Measurements from ENCODE around the gene PIGA.

The PIGA gene

DNA sequence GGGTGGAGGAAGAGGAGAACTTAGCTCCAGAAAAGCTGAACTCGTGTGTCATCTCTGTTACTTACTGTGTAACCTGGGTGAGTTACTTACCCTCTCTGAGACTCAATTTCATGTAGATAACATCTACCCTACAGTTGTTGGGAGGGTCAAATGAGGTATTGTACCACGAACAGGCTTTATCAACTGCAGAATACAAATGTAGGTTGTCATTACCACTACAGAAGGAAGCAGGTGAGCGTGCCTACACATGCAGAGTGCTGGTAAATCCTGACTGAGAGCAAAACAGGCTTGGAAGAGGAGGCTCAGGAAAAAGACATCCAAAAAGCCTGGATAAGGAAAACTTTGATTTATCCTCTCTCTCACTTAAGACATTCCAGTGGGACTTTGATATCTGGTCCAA is 7.2 kb downstream of the PIGA start:
- DNase-seq (ENCODE audit: extremely low spot score), result no peak
- no peak for TF ChIP-seq ELF4 (IDR thresholded peaks at IDR 0.05)
- no peak for TF ChIP-seq LEF1 (IDR thresholded peaks at IDR 0.05; ENCODE audit: borderline replicate concordance)
- no peak for TF ChIP-seq FOXM1 (IDR thresholded peaks at IDR 0.05; ENCODE audit: borderline replicate concordance)
- TF ChIP-seq NFRKB (IDR thresholded peaks at IDR 0.05), result no peak
- ChIA-PET POLR2A (no interaction called here), CTCF (no interaction called here)

DNA sequence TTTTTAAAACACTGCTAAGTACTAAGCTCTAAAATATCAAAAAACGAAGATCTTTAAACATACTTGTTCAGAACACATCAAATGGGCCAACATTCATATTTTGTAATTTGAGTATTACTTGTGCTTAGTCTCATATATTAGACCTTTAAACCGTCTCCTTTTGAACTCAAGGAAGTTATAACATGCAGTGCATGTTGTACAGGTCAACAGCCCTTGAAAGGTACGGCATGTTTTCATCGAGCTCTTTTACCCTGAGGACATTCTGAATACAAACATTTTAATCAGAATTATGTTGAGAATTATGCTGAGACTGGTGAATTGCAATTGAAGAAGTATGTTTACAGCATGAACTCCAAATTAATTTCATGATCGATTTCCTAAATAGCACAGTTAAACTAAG is 12.9 kb downstream of the PIGA start:
- ChIA-PET CTCF (interaction anchor here (0.7 kb wide), 1 partner anchor 842 kb away, joined by 5 read pairs; no protein-coding TSS in a partner anchor), POLR2A (interaction anchor here (1.2 kb wide), 1 partner anchor 9 kb away, joined by 3 read pairs; no protein-coding TSS in a partner anchor)
- TF ChIP-seq, protein P1, sequence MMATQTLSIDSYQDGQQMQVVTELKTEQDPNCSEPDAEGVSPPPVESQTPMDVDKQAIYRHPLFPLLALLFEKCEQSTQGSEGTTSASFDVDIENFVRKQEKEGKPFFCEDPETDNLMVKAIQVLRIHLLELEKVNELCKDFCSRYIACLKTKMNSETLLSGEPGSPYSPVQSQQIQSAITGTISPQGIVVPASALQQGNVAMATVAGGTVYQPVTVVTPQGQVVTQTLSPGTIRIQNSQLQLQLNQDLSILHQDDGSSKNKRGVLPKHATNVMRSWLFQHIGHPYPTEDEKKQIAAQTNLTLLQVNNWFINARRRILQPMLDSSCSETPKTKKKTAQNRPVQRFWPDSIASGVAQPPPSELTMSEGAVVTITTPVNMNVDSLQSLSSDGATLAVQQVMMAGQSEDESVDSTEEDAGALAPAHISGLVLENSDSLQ (IDR thresholded peaks at IDR 0.05), result no peak
- no peak for TF ChIP-seq ARNT (IDR thresholded peaks at IDR 0.05)
- no peak for TF ChIP-seq ZNF384 (IDR thresholded peaks at IDR 0.05)
- TF ChIP-seq SUZ12 (IDR thresholded peaks at IDR 0.05), result no peak
- TF ChIP-seq L3MBTL2 (conservative IDR thresholded peaks at IDR 0.05), result no peak
- no peak for TF ChIP-seq FOXA1 (IDR thresholded peaks at IDR 0.05)
- no peak for TF ChIP-seq CTBP1 (IDR thresholded peaks at IDR 0.05; ENCODE audit: borderline replicate concordance)
- TF ChIP-seq ELF4 (IDR thresholded peaks at IDR 0.05), result no peak
- TF ChIP-seq LEF1 (IDR thresholded peaks at IDR 0.05; ENCODE audit: borderline replicate concordance), result no peak
- no peak for TF ChIP-seq SP1 (IDR thresholded peaks at IDR 0.05)
- no peak for TF ChIP-seq TARDBP (IDR thresholded peaks at IDR 0.05)
- TF ChIP-seq BHLHE40 (IDR thresholded peaks at IDR 0.05; ENCODE audit: borderline replicate concordance), result no peak
- TF ChIP-seq HDGF (IDR thresholded peaks at IDR 0.05; ENCODE audit: borderline replicate concordance), result no peak
- TF ChIP-seq FOXK2 (IDR thresholded peaks at IDR 0.05), result no peak
- no peak for TF ChIP-seq FOXM1 (IDR thresholded peaks at IDR 0.05; ENCODE audit: borderline replicate concordance)
- no peak for TF ChIP-seq NFRKB (IDR thresholded peaks at IDR 0.05)
- DNase-seq (ENCODE audit: extremely low spot score), result no peak

DNA sequence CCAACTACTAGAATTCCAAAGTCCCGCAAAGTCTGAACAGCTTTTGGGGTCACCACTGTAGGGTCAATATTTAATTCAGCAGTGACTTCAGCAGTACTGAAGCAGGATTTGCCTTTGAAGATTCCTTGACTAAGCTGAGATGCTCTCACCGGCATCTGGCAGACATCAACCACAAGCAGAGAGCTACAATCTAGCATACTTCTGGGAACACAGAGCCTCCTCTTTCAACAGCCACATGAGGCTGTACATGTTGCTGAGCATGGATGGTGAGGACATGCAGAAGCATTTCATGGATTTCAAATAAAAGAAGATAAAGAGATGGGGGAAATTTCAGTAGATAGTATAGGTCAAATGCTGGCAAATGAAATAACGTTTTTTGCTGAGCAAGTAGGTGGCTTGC is 13.3 kb downstream of the PIGA start:
- no peak for DNase-seq (ENCODE audit: extremely low spot score)
- TF ChIP-seq TARDBP (IDR thresholded peaks at IDR 0.05) (no peak), HDGF (IDR thresholded peaks at IDR 0.05; ENCODE audit: borderline replicate concordance) (no peak), FOXM1 (IDR thresholded peaks at IDR 0.05; ENCODE audit: borderline replicate concordance) (no peak), ELF4 (IDR thresholded peaks at IDR 0.05) (no peak), LEF1 (IDR thresholded peaks at IDR 0.05; ENCODE audit: borderline replicate concordance) (no peak), ZNF384 (IDR thresholded peaks at IDR 0.05) (no peak)
- ChIA-PET CTCF (interaction anchor here (0.7 kb wide), 1 partner anchor 843 kb away, joined by 5 read pairs; no protein-coding TSS in a partner anchor), POLR2A (interaction anchor here (1.2 kb wide), 1 partner anchor 10 kb away, joined by 3 read pairs; no protein-coding TSS in a partner anchor)

GRCh38 chrX:15321447-15321846 is 13.9 kb downstream of the PIGA start:
- no peak for DNase-seq (ENCODE audit: extremely low spot score)
- ChIA-PET CTCF (no interaction called here), POLR2A (no interaction called here)
- TF ChIP-seq CTBP1 (IDR thresholded peaks at IDR 0.05; ENCODE audit: borderline replicate concordance) (no peak), BHLHE40 (IDR thresholded peaks at IDR 0.05; ENCODE audit: borderline replicate concordance) (no peak)

DNA sequence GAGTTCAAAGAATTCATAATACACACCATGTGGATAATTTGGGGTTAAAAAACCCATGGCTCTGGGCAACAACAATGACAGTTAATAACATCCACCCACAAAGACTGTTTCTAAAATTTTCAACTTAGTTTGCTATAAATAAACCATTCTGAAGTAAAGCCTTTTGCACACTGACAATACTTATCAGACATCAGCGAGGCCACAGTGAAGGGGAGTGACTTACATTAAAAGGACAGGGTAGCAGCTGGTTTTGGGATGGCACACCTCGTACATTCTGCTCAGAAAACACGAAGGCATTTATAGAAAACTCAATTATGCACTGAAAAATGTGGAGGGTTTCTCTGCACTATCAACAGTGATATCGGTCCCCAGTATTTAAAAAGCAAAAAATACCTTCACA is 15.0 kb downstream of the PIGA start:
- ChIA-PET POLR2A (no interaction called here), CTCF (no interaction called here)
- no peak for DNase-seq (ENCODE audit: extremely low spot score)
- TF ChIP-seq FOXK2 (IDR thresholded peaks at IDR 0.05) (no peak), ELF4 (IDR thresholded peaks at IDR 0.05) (no peak), SP1 (IDR thresholded peaks at IDR 0.05) (no peak), L3MBTL2 (conservative IDR thresholded peaks at IDR 0.05) (no peak), LEF1 (IDR thresholded peaks at IDR 0.05; ENCODE audit: borderline replicate concordance) (no peak), HDGF (IDR thresholded peaks at IDR 0.05; ENCODE audit: borderline replicate concordance) (no peak), TARDBP (IDR thresholded peaks at IDR 0.05) (no peak), ZNF384 (IDR thresholded peaks at IDR 0.05) (no peak), ARNT (IDR thresholded peaks at IDR 0.05) (no peak), FOXA1 (IDR thresholded peaks at IDR 0.05) (no peak), FOXM1 (IDR thresholded peaks at IDR 0.05; ENCODE audit: borderline replicate concordance) (no peak), SUZ12 (IDR thresholded peaks at IDR 0.05) (no peak), NFRKB (IDR thresholded peaks at IDR 0.05) (no peak), BHLHE40 (IDR thresholded peaks at IDR 0.05; ENCODE audit: borderline replicate concordance) (no peak)
- TF ChIP-seq, protein P1 (IDR thresholded peaks at IDR 0.05), result no peak

DNA sequence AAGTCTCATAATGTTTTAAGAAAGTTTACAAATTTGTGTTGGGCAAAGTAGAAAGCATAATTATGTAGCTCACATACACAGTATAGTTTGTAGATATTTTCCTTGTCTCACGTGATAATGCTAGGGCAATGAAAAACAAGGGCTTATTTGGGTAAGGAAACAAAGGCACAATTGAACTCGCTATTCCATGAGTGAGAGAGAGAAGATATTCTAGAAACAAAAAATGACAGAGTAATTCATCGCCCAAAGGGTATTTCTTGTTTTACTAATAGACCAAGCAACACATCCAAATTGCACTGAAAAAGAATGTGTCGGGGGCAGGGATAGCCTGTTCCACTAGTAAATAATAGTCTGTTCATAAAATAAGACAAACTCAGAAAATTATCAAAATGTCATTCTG is 16.2 kb downstream of the PIGA start:
- ChIA-PET POLR2A (no interaction called here), CTCF (no interaction called here)

More for the DNA sequence above, 16.2 kb downstream of the PIGA start:
- no peak for TF ChIP-seq L3MBTL2 (conservative IDR thresholded peaks at IDR 0.05)
- TF ChIP-seq, protein P1 (IDR thresholded peaks at IDR 0.05), result no peak
- TF ChIP-seq HDGF (IDR thresholded peaks at IDR 0.05; ENCODE audit: borderline replicate concordance), result no peak
- TF ChIP-seq BHLHE40 (IDR thresholded peaks at IDR 0.05; ENCODE audit: borderline replicate concordance), result no peak
- no peak for TF ChIP-seq CTBP1 (IDR thresholded peaks at IDR 0.05; ENCODE audit: borderline replicate concordance)
- TF ChIP-seq FOXM1 (IDR thresholded peaks at IDR 0.05; ENCODE audit: borderline replicate concordance), result no peak
- no peak for TF ChIP-seq ELF4 (IDR thresholded peaks at IDR 0.05)
- no peak for TF ChIP-seq ZNF384 (IDR thresholded peaks at IDR 0.05)
- no peak for TF ChIP-seq SUZ12 (IDR thresholded peaks at IDR 0.05)
- TF ChIP-seq TARDBP (IDR thresholded peaks at IDR 0.05), result no peak
- TF ChIP-seq ARNT (IDR thresholded peaks at IDR 0.05), result no peak
- TF ChIP-seq NFRKB (IDR thresholded peaks at IDR 0.05), result no peak
- no peak for TF ChIP-seq LEF1 (IDR thresholded peaks at IDR 0.05; ENCODE audit: borderline replicate concordance)
- TF ChIP-seq FOXK2 (IDR thresholded peaks at IDR 0.05), result no peak
- no peak for TF ChIP-seq SP1 (IDR thresholded peaks at IDR 0.05)
- no peak for TF ChIP-seq FOXA1 (IDR thresholded peaks at IDR 0.05)
- no peak for DNase-seq (ENCODE audit: extremely low spot score)

Measured in HEK293T (cell line).